CD4-positive, alpha-beta T cell treated with Interleukin-6 at 100 ng/mL for 8 hours (primary cell): ENCODE measurements around the gene MYH9.
A peak's percentile ranks its signal among the peaks of the same experiment; 100 is the strongest.
"Not testable (repeated sequence)": the region's sequence is repeated elsewhere in the genome, so short reads cannot be mapped to it uniquely, and the experiment has no call there.

Experiments
- DNase-seq: peaks from one replicate; pipeline ENCODE4 v3.0.0-alpha.2; 2020; ENCODE audit warnings: mixed read lengths, low spot score

Gene MYH9

DNA sequence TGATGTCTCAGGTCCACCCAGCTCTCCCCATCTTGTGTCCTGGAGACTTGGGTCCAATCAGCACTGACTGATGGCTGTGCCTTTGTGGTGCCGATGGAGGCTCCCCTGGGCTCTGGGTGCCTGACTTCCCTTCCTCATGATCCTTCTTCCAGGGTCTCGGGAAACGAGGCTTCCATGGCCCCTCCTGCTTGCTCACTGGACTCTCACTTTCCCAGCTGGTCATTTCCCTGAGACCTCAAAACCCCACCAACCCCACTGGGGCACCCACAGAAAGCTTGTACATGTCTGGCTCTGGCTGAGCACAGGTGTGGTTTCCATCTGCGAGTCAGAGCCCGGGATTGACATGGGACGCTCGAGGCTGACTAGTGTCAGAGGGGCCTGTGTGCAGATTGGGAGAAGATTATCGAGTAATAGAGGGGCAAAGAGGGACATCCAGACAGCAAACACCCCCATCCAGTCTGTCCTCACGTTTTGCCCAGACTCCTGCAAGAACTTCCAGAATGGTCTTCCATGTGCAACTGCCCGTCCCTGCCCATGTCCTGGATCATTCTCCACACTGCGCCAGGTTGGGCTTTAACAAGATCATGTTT, 119.8 kb downstream of the MYH9 start:
- DNase-seq: no peak

DNA sequence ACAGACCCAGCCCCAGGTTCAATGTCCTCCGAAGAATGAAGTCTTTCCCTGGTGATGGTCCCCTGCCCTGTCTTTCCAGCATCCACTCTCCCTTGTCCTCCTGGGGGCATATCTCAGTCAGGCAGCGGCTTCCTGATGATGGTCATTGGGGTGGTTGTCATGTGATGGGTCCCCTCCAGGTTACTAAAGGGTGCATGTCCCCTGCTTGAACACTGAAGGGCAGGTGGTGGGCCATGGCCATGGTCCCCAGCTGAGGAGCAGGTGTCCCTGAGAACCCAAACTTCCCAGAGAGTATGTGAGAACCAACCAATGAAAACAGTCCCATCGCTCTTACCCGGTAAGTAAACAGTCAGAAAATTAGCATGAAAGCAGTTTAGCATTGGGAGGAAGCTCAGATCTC, 120.7 kb downstream of the MYH9 start:
- no peak for DNase-seq

DNA sequence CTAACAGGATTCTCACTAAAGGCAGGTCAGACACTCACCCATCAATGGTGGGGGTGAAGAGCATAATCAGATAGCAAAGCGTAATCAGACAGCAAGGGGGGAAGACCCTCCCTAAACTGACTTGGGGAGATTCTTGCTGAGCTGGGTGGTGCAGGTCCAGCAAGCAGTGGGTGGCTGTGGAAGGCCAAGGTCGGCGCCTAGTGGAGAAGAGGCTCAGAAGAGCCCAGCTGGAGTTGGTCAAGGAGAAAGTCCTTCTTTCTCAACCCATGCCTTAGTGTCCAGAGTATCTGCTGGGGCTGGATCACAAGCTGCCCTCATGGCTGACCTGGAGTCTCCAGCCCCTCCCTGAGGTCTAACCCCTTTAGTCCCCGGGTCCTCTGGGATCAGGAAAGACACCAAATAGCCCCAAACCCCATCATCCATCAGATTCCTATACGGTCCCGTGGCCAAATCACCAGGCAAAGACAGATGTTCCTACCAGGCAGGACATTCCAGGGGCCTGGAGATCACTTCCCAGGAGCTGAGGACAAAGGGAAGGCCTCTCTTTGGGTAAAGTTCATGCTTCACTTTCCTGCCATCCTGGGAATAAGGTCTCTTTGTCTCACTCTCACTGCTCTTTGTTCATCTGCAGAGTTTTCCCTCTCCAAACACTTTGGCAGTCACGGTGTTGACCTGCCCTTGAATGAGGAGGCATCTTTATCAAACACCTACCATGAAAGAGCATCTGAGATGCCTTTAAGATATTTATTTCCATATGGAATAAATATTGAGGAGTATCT, 123.7 kb downstream of the MYH9 start:
- DNase-seq: not testable (repeated sequence)

DNA sequence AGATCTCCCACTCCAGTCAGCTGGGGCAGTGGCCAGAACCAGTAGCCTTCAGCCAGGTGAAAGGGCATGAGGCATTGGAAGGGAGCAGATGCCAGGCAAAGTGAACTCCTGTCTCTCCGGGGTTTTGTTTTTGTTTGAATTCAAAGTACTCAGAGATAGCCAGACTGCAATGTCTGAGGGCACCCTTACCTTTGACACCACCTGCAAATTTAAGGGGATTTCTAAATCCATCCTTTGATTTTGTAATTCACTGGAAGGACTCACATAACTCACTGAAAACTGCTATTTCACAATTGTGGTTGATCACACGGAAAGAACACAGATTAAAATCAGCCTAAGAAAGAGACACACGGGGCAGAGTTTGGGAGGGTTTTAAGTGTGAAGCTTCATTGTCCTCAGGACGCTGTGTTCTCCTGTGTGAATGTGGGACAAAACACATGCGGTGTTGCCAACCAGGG, 124.5 kb downstream of the MYH9 start:
- not testable (repeated sequence) for DNase-seq

DNA sequence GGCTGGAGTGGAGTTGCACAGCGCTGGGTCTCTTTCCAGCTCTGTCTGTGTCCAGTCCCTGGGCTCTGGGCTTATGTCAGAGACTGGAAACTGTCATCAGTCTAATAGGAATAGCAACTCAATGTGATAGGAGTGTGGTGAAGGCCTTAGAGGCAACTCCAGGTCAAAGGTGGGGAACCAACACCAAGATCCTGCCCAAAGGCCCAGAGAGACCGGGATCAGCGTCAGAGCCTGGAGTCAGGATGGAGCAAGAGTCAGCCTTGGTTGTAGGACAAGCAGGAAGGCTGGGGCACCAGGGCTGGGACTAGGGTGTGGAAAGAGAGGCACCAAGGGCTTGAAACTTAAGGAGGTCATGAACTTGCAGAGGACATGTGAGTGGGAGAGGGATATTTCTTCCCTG, 125.5 kb downstream of the MYH9 start:
- DNase-seq: not testable (repeated sequence)

DNA sequence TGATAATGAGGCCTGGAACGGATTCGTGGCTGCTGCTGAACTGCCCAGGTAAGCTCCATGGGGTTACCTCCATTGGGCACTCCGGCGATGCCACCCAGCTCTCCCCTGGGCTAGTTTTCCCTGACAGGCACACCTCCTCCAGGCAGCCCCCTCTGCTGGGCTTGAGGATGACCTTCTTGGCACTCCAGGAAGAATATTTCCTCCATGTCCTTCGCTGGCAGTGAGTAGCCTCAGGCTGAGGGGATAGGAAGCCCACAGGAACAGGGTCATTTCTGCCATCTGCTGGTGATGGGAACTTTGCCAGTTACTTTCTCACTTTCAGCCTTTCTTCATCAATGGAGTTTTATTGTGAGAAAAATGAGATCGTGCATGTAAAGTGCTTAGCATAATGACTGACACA, 126.1 kb downstream of the MYH9 start:
- DNase-seq: not testable (repeated sequence)

DNA sequence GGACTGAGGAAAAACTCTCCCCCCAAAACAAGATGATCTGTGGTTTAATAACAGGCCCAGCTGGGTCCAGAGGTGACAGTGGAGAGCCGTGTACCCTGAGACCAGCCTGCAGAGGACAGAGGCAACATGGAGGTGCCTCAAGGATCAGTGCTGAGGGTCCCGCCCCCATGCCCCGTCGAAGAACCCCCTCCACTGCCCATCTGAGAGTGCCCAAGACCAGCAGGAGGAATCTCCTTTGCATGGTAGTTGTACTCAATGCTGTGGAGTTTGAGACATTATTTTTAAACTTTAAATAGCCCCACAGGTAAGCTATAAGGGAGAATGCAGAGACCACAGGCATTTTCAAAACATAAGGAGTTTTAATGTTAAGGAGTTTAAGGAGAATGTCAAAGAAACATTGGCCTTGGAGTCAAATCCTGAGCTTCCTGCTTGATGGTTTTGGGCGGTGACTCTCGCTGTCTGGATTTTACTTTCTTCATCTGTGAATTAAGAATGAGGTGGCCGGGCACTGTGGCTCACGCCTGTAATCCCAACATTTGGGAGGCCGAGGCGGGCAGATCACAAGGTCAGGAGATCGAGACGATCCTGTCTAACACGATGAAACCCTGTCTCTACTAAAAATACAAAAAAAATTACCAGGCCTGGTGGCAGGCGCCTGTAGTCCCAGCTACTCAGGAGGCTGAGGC, 128.0 kb downstream of the MYH9 start:
- DNase-seq: no peak

DNA sequence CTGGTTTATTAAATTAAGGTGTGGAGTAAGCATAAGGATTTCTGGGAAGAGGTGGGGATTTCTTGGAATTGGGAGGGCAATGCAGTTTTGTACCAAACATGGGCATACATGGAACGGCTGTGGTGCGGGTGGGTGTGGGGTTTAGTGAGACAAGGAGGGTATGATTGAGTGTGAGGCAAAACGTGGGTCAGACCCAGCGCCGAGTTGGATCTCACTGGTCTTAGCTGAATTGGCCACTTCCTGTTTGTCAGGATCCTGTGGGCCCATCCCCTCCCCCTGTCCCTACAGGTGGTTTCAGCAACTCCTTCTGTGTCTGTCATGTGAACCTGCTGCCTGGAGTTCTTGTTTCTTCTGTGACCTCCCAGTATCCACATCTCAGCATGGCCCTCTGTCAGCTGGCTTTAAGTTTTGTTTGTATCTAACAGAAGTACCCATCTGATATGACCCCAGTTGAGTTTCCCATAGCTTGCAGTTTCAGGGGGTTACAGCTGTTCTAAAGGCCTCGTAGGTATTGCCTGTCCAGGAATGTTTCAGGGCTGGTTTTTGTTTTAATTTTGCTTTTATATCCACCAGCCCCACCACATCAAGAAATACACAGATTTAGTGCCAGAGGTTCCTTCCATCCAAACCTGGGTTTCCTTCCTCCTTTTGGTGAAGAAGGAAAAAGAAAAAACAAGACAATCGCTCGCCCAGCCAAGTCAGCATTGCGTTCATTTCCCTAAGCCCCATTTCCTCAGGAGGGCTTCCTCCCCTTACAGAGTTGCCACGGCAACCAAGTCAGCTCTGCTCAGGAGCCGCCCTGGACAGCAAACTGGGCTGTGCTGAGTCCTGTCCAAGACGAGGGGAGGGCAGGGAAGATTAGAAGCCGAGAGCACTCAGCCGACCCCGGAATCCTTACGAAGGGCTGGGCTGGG, 128.8 kb downstream of the MYH9 start:
- DNase-seq: no peak

DNA sequence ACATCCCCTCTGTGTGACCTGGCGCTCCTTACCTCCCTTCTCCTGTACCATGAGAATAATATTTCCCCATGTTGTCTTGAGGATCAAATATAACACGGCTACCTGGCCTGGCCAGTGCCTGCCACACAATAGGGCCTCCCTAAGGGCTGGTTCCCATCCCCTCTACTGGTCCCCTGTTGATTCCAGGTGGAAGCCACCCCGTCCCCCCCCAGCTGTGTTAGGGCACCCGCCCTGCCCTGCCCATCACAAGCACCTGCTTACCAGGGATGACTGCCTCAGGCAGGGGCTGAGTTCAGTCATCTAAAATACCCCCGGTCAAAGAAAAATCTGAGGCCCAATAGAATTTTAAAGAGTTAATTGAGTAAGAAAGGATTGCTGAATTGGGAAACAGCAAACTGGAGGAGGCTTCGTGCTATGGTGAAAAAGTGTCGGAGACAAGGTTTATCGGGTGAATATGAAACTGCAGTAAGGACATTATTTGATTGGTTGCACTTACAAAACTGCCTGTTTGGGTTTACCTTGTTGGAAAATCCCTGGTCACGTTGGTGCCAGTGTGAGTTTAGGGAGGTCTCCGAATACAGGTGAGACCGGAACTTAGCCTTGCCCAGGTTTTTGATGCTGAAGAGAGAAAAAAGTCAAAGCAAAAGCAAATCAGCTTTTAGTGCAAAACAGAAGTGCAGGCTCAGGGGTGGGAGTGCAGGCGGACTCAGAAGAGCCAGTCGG, 129.7 kb downstream of the MYH9 start:
- no peak for DNase-seq

DNA sequence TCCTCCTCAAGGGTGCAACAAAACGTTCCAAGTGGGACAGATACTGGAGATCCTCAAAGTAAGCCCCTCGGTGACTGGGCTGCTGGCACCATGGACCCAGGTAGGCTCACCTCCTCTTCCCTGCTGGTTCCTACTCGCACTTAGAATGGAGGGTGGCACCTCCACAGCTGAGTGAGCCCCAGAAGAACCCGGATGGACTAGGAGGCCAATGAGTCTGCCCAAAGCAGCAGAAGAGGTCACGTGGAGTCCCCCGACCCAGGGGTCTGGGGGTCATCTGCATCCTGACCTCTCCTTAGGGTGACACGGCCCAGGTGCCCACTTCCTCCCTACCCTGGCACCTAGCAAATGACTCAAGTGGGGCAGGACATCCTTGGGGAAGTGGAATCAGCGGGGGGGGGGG, 130.5 kb downstream of the MYH9 start:
- no peak for DNase-seq

DNA sequence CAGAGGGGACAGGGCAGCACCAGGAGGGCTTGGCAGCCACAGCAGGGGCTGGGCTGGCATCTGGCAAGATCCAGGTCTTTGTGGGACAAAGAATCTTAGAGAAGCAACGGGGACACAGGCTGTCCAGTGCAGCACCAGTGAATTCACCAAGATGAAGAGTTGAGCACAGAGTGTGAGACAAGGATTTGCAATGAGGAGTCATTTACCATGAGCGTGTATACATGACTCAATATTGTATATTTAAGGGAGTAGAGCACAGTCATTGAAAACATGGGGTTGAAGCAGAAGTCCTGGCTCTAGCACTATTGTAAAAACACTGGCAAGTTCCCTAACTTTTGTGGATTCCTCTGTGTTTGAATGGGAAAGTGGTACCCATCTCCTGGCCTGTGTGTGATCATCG, 131.3 kb downstream of the MYH9 start:
- DNase-seq: no peak

DNA sequence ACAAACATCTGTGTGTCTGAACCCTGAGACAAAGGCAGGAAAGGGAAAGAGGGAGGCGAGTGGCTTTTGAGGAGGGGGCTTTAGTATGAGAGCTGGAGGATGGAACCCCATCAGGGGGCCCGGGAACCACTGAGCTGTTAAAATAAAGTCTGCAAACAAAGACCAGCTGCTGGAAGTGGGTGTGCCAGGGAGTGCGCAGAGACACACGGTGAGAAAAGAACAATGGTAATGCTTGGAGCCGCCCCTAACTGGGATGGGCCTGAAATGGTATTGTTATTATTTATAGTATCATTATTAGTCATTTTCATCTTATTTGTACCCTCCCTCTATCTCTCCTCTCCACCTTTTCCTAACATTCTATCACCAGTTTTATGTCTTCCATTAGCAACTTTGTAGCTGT, 132.2 kb downstream of the MYH9 start:
- not testable (repeated sequence) for DNase-seq

DNA sequence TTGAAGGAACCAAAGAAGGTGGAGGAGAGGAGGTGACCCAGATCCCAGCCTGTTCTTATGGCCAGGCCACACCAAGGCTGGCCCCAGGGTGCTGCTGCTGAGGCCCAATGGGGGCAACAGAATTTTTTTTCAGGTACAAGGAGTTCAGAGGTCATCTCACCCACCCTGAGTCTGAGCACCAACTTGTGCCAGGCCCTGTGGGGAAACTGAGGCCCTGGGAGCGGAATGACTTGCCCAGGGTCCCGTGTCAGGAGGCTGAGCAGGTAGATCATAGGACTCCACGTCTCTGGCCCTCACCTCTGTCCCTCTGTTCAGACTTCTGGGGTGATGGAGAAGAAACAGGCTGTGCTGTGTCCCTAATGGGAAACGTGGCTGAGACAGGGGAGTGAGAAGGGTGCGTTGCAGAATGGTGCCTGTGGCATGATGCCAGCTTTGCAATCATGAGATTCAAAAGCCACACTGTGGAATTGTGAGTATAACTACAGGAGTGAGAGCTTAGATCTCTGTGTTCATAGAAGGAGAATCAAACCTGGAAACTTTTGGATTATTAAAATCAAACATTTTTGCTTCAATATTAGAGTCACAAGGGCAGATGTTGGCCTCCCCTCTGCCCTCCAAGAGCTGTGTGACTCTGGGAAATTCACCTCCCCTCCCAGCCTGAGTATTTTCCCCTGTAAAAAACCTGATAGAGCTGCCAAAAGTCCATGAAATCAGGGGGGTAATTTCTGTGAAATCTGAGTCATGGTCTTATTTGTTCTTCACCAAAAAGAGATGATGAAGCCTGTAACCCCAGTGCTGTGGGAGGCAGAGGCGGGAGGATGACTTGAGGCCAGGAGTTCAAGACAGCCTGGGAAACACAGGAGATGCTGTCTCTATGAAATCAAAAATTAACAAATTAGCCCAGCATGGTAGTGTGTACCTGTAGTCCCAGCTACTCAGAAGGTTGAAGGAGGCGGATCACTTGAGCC, 134.0 kb downstream of the MYH9 start:
- no peak for DNase-seq

DNA sequence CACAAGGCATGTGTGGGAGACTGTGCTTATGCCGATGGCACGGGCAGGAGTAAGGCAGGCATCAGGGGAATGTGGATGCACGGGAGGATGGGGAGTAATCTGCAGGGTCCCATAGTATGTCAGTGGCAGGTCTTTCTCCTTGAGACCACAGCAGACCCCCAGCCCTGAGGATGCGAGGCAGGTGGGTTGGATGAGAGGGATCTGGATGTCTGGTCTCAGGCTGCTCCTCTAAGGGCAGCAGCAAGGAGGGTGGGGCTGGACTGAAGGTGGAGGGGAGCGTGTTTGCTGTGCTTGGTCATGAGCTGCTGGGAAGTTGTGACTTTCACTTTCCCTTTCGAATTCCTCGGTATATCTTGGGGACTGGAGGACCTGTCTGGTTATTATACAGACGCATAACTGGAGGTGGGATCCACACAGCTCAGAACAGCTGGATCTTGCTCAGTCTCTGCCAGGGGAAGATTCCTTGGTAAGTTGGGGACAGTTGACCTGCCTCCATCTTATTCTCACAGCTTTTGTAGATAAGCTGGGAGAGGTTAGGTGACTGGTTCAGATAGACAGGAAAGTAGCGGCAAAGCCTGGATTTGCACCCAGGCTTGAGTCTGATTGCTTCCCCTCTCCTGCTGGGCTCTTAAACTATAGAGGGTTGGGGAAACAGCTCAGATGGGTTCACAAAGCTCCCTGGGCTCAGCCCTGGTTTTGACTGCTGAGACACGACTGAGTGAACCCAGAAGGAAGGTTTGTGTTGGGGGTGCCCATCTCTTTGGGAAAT, 134.8 kb downstream of the MYH9 start, which contains the start of gene APOL1:
Gene APOL1, plus strand, starts transcription at position 380 of the 769 bp plus-strand sequence. CDS start 1,823 bp downstream, outside the sequence.
- peak; percentile 64 for DNase-seq

DNA sequence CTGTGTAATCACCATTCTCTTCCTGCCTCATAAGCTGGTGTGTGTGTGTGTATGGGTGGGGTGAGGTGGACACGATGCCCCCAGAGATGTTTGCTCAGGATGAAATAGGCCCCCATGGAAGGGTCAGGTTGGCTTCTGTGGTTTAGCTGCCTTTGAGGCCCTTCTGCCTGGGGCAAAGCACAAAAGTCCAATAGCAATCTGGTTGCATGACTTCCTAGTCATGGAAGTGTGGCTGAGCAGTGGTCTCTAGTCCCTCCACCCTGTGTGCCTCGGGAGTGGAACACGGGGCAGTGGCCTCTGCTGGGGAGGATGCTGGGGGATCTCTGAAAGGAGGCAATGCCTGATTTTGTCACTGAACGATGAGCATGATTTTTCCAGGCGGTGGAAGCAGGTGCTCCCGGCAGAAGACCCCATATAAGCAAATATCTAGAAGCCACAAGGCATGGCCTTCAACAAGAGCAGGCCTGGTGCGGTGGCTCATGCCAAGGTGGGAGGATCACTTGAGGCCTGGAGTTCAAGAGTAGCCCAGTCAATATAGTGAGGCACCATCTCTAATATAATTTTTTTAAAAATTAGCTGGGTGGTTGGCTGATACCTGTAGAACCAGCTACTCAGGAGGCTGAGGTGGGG, 135.7 kb downstream of the MYH9 start:
- DNase-seq: not testable (repeated sequence)

DNA sequence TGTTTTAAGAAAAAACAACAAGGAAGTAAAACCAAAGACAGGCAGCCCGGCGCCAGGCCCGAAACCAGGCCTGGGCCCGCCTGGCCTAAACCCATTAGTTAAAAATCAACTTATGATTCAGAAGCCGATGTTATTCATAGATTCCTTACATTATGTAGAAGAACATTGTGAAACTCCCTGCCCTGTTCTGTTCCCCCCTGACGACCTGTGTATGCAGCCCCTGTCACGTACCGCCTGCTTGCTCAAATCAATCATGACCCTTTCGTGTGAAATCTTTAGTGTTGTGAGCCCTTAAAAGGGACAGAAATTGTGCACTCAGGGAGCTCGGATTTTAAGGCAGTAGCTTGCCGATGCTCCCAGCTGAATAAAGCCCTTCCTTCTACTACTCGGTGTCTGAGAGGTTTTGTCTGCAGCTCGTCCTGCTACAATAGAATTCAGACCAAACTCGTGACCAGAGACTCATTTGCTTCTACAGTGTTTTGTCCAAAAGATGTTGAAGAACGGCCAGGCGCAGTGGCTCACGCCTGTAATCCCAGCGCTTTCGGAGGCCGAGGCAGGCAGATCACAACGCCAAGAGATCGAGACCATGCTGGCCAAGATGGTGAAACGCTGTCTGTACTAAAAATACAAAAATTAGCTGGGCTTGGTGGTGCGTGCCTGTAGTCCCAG, 137.3 kb downstream of the MYH9 start:
- not testable (repeated sequence) for DNase-seq

DNA sequence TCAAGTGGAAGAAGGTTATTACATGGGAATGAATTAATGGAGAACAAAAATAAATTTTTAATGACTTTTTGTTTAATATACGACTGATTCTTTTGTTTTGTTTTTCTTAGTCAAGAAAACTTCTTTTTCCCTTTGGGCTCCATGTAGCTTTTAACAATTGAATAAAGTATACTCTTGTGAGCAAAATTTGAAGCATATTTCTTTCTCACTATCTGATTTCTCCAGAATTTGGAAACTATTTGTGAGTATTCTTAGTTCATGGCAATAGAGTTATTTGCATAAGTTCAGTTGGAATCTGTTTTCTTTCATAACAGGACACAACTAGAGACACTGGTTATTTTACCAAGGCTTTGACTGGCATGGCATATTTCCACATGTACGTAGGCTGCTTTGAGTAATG, 138.6 kb downstream of the MYH9 start:
- no peak for DNase-seq

DNA sequence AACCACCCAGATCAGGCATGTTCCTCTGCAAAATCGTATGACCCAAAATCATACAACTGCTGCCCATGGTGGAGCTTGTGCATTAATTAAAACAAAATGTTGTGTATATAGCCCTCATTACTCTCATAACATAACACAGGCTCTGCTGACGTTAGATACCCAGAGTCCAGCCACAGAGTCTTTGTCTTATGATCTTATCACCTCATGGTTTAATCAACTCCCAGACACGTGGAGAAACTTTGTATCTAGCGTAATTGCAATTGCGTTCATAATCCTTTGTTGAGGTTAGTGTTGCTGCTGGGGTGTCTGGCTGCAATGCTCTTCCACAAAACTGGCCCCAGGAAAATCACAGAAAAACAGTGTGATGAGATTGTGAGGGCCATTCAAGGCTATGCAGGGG, 139.8 kb downstream of the MYH9 start:
- DNase-seq: no peak
